ENCODE results near the gene CIDEB.
"Not testable (repeated sequence)": the region's sequence is repeated elsewhere in the genome, so short reads cannot be mapped to it uniquely, and the experiment has no call there.

Gene CIDEB

GRCh38 chr14:24307575-24308341 is at the start of gene CIDEB:
Gene CIDEB (minus strand): TSS chr14:24307977. CDS start chr14:24307858, 119 bp downstream.
- DNase-seq (ENCODE audit: low read depth, low spot score) = peak; percentile 80

GRCh38 chr14:24356208-24356607 is 48.4 kb upstream of the CIDEB start:
- DNase-seq (ENCODE audit: low read depth, low spot score) = no peak

- DNase-seq (ENCODE audit: low read depth, low spot score) = no peak
These were observed 47.2 kb upstream of the CIDEB start for GRCh38 chr14:24355009-24355408.

- not testable (repeated sequence) for DNase-seq (ENCODE audit: low read depth, low spot score)
These were observed 46.7 kb upstream of the CIDEB start for GRCh38 chr14:24354482-24354825.

GRCh38 chr14:24353559-24354481 is 46.0 kb upstream of the CIDEB start:
- DNase-seq (ENCODE audit: low read depth, low spot score) = no peak

- DNase-seq (ENCODE audit: low read depth, low spot score) = no peak
These were observed 43.7 kb upstream of the CIDEB start for GRCh38 chr14:24351517-24351916.

- DNase-seq (ENCODE audit: low read depth, low spot score) = no peak
These were observed 42.0 kb upstream of the CIDEB start for GRCh38 chr14:24349742-24350141.

GRCh38 chr14:24348186-24348585 is 40.4 kb upstream of the CIDEB start:
- DNase-seq (ENCODE audit: low read depth, low spot score) = no peak

GRCh38 chr14:24347134-24347533 is 39.4 kb upstream of the CIDEB start:
- no peak for DNase-seq (ENCODE audit: low read depth, low spot score)

GRCh38 chr14:24343795-24344660 is 36.3 kb upstream of the CIDEB start:
- DNase-seq (ENCODE audit: low read depth, low spot score) = no peak

- DNase-seq (ENCODE audit: low read depth, low spot score) = no peak
These were observed 35.1 kb upstream of the CIDEB start for GRCh38 chr14:24342889-24343288.

GRCh38 chr14:24340606-24341005 is 32.8 kb upstream of the CIDEB start:
- DNase-seq (ENCODE audit: low read depth, low spot score) = no peak

GRCh38 chr14:24339284-24340151 is 31.7 kb upstream of the CIDEB start, which contains the start of gene RIPK3:
Gene RIPK3 (minus strand): TSS chr14:24339991. CDS start chr14:24339826, 165 bp downstream.
- no peak for DNase-seq (ENCODE audit: low read depth, low spot score)

GRCh38 chr14:24338843-24339242 is 31.1 kb upstream of the CIDEB start:
- DNase-seq (ENCODE audit: low read depth, low spot score) = no peak

GRCh38 chr14:24337824-24338175 is 30.0 kb upstream of the CIDEB start:
- no peak for DNase-seq (ENCODE audit: low read depth, low spot score)

- no peak for DNase-seq (ENCODE audit: low read depth, low spot score)
These were observed 29.5 kb upstream of the CIDEB start for GRCh38 chr14:24337144-24337823.

GRCh38 chr14:24335461-24336171 is 27.8 kb upstream of the CIDEB start:
- DNase-seq (ENCODE audit: low read depth, low spot score) = no peak

- DNase-seq (ENCODE audit: low read depth, low spot score) = peak; percentile 29
These were observed 26.9 kb upstream of the CIDEB start, which contains the start of gene ADCY4 for GRCh38 chr14:24334431-24335291. Gene ADCY4 (minus strand): TSS chr14:24335071. CDS start chr14:24334652, 419 bp downstream.

Data from astrocyte of the hippocampus (primary cell).